ENCODE measurements around the gene UXS1.

DNA sequence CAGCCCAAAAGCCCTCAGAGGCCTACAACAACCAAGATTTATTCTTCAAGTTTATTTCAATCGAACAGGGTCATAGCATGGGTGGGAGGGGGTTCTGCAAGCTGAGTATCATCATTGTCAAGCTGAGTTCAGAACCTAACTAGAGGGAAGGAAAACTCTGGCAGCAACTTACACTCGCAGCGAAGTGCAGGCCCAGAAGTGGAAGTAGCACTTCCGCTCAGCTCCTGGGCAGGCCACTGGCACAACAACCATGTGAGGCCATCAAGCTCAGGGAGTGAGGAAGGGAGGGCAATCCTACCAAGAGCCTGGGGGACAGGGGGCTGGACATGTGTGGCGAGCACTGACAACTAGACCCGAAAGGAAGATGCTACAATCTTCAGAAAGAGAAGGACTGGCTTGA, 4.8 kb downstream of the UXS1 start:
- TF ChIP-seq EZH2 (IDR thresholded peaks at IDR 0.05) = no peak
- TF ChIP-seq, protein P1, sequence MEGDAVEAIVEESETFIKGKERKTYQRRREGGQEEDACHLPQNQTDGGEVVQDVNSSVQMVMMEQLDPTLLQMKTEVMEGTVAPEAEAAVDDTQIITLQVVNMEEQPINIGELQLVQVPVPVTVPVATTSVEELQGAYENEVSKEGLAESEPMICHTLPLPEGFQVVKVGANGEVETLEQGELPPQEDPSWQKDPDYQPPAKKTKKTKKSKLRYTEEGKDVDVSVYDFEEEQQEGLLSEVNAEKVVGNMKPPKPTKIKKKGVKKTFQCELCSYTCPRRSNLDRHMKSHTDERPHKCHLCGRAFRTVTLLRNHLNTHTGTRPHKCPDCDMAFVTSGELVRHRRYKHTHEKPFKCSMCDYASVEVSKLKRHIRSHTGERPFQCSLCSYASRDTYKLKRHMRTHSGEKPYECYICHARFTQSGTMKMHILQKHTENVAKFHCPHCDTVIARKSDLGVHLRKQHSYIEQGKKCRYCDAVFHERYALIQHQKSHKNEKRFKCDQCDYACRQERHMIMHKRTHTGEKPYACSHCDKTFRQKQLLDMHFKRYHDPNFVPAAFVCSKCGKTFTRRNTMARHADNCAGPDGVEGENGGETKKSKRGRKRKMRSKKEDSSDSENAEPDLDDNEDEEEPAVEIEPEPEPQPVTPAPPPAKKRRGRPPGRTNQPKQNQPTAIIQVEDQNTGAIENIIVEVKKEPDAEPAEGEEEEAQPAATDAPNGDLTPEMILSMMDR (IDR thresholded peaks at IDR 0.05) = no peak

Measured in neural progenitor cell (in vitro differentiated cells).